ENCODE measurements around the gene CNNM1.

The CNNM1 gene

GRCh38 chr10:99395750-99396445, 66.7 kb downstream of the CNNM1 start:
- TF ChIP-seq FOXP2 (optimal IDR thresholded peaks at IDR 0.05; ENCODE audit: borderline replicate concordance, extremely low read depth, extremely low read length, insufficient read depth): peak; percentile 50
- TF ChIP-seq REST (IDR thresholded peaks at IDR 0.05; ENCODE audit: insufficient read depth in 1 of 2, low read depth in 2 of 2, low read length in 2 of 2): 0 out of 4 replicates have a peak, but pooled peaks of 1 of the 2 experiments have one; percentile 21
- TF ChIP-seq POLR2AphosphoS5 (IDR thresholded peaks at IDR 0.05; ENCODE audit: low read depth, low read length): no peak
- no peak for TF ChIP-seq SIN3A (IDR thresholded peaks at IDR 0.05; ENCODE audit: borderline replicate concordance, insufficient read depth, low read length)
- no peak for TF ChIP-seq TAF1 (IDR thresholded peaks at IDR 0.05; ENCODE audit: borderline replicate concordance, insufficient read depth, low read length)

DNA sequence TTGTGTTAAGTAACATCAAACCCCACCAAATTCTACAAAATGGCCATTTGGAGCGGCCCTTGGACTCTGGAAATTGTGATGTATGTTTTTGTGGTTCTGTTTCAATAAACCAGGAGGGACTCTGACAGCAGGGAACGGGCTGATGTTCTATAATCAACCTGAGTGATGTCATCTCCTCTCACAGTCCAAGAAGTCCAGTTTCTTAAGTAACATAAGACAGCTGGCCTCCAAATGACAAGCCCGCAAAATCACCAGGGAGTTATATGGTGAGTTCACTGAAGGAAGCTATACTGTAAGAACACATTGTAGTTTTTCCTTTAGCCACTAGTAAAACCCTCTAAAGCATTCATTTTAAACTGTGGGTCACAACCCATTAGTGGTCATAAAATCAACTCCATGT, 67.3 kb downstream of the CNNM1 start:
- TF ChIP-seq REST (IDR thresholded peaks at IDR 0.05; ENCODE audit: insufficient read depth in 1 of 2, low read depth in 2 of 2, low read length in 2 of 2): no peak

GRCh38 chr10:99399664-99400063, 70.5 kb downstream of the CNNM1 start:
- no peak for TF ChIP-seq POLR2AphosphoS5 (IDR thresholded peaks at IDR 0.05; ENCODE audit: low read depth, low read length)
- TF ChIP-seq SIN3A (IDR thresholded peaks at IDR 0.05; ENCODE audit: borderline replicate concordance, insufficient read depth, low read length): no peak
- TF ChIP-seq REST (IDR thresholded peaks at IDR 0.05; ENCODE audit: insufficient read depth in 1 of 2, low read depth in 2 of 2, low read length in 2 of 2): no peak
- no peak for TF ChIP-seq FOXP2 (optimal IDR thresholded peaks at IDR 0.05; ENCODE audit: borderline replicate concordance, extremely low read depth, extremely low read length, insufficient read depth)
- TF ChIP-seq TAF1 (IDR thresholded peaks at IDR 0.05; ENCODE audit: borderline replicate concordance, insufficient read depth, low read length): no peak

DNA sequence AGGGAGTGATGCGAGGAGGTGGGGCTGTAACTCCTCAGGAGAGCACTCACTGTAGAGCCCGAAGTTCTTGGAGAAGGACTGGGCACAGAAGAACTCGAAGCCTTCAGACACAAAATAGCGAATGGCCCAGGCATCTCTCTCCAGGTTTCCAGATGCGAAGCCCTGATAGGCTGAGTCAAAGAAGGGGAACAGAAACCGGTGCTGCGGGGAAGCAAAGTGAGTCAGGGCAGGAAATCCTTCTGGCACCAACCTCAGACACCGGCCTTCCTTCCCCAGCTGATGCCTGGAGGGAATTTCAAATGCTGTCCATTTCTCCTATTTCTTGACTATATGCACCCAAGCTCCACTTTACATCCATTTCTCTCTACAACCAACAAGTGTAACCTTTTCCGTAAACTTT, 74.5 kb downstream of the CNNM1 start:
- no peak for TF ChIP-seq TAF1 (IDR thresholded peaks at IDR 0.05; ENCODE audit: borderline replicate concordance, insufficient read depth, low read length)
- no peak for TF ChIP-seq REST (IDR thresholded peaks at IDR 0.05; ENCODE audit: insufficient read depth in 1 of 2, low read depth in 2 of 2, low read length in 2 of 2)
- no peak for TF ChIP-seq SIN3A (IDR thresholded peaks at IDR 0.05; ENCODE audit: borderline replicate concordance, insufficient read depth, low read length)
- no peak for TF ChIP-seq POLR2AphosphoS5 (IDR thresholded peaks at IDR 0.05; ENCODE audit: low read depth, low read length)
- no peak for TF ChIP-seq FOXP2 (optimal IDR thresholded peaks at IDR 0.05; ENCODE audit: borderline replicate concordance, extremely low read depth, extremely low read length, insufficient read depth)

GRCh38 chr10:99406149-99406548, 77.0 kb downstream of the CNNM1 start:
- no peak for TF ChIP-seq SIN3A (IDR thresholded peaks at IDR 0.05; ENCODE audit: borderline replicate concordance, insufficient read depth, low read length)
- no peak for TF ChIP-seq FOXP2 (optimal IDR thresholded peaks at IDR 0.05; ENCODE audit: borderline replicate concordance, extremely low read depth, extremely low read length, insufficient read depth)
- TF ChIP-seq TAF1 (IDR thresholded peaks at IDR 0.05; ENCODE audit: borderline replicate concordance, insufficient read depth, low read length): no peak
- TF ChIP-seq REST (IDR thresholded peaks at IDR 0.05; ENCODE audit: insufficient read depth in 1 of 2, low read depth in 2 of 2, low read length in 2 of 2): no peak
- no peak for TF ChIP-seq POLR2AphosphoS5 (IDR thresholded peaks at IDR 0.05; ENCODE audit: low read depth, low read length)

Data from PFSK-1 (cell line).